H1 (cell line): ENCODE results near the gene GRK3. TPM values are rescaled to one million over a fixed set of nuclear protein-coding genes. Genes with fewer than 3 reads are reported as not detected.

Experiments used
- CTCF ChIA-PET: fragments of 300-600 bp; sonication (Branson Sonifier 250); formaldehyde crosslinking; loops from one replicate; lab custom pipeline; 2021; ENCODE audit not compliant: partially characterized antibody; lab: Charles Lee
- POLR2A ChIA-PET: fragments of 300-600 bp; sonication (Branson Sonifier 250); formaldehyde crosslinking; loops from one replicate; lab custom pipeline; 2021; ENCODE audit warnings: inconsistent platforms; ENCODE audit not compliant: partially characterized antibody; lab: Charles Lee
- DNase-seq, 2 experiments: peaks; one replicate each; pipeline versions ENCODE4 v3.0.0 to v3.0.0-alpha.2; 2010 to 2022; ENCODE audit warnings: low spot score in 2 of 2, low read depth in 1 of 2, mixed read lengths in 1 of 2
- FAIRE-seq: peaks from 2 replicates; lab custom pipeline; 2011; peaks lifted over from hg19 to GRCh38; lab: Jason Lieb, UNC
- H2AFZ ChIP-seq: 2 replicates; pipeline ENCODE4 v1.8.1; 2012; ENCODE audit warnings: low read length, inconsistent platforms
- H2AK5ac ChIP-seq: 2 replicates; pipeline ENCODE4 v1.6.1; 2013; ENCODE audit warnings: low read depth, low read length
- H2BK120ac ChIP-seq: replicated peaks from 2 replicates; pipeline ENCODE3; 2013; ENCODE audit warnings: low read depth, low read length, inconsistent platforms
- H2BK12ac ChIP-seq: 2 replicates; pipeline ENCODE4 v1.6.1; 2013; ENCODE audit warnings: low read depth, low read length
- H2BK15ac ChIP-seq: 2 replicates; pipeline ENCODE4 v1.6.1; 2013; ENCODE audit warnings: low read length
- H2BK20ac ChIP-seq: 2 replicates; pipeline ENCODE4 v1.6.1; 2013; ENCODE audit warnings: low read length
- H2BK5ac ChIP-seq: 2 replicates; pipeline ENCODE4 v1.6.1; 2013; ENCODE audit warnings: low read depth, low read length
- H3K14ac ChIP-seq: 2 replicates; pipeline ENCODE4 v1.6.1; 2013; ENCODE audit warnings: inconsistent platforms; ENCODE audit not compliant: insufficient read length
- H3K18ac ChIP-seq: 2 replicates; pipeline ENCODE4 v1.6.1; 2013; ENCODE audit warnings: low read length; ENCODE audit errors: extremely low read depth
- H3K23ac ChIP-seq: 2 replicates; pipeline ENCODE4 v1.6.1; 2013; ENCODE audit warnings: inconsistent platforms; ENCODE audit not compliant: insufficient read length
- H3K23me2 ChIP-seq: 2 replicates; pipeline ENCODE4 v1.6.1; 2013; ENCODE audit warnings: low read depth, low read length
- H3K27ac ChIP-seq: 2 replicates; pipeline ENCODE4 v1.6.1; 2011; ENCODE audit warnings: low read depth, low read length, inconsistent platforms
- H3K27me3 ChIP-seq, 4 experiments: replicated peaks in 1 of 4; 1 replicate in 1 of 4; 2 replicates in 3 of 4; pipeline versions ENCODE4 v1.6.1 to v1.8.1; 2011 to 2013; ENCODE audit warnings: low read length in 3 of 4, mild to moderate bottlenecking in 3 of 4, inconsistent platforms in 2 of 4, mixed read lengths in 2 of 4, moderate library complexity in 1 of 4; ENCODE audit not compliant: control insufficient read depth in 3 of 4, insufficient read depth in 3 of 4; ENCODE audit errors: extremely low read depth in 1 of 4
- H3K36me3 ChIP-seq, 4 experiments: 2 replicates each; pipeline versions ENCODE4 v1.6.1 to v1.8.1; 2011 to 2013; ENCODE audit warnings: mild to moderate bottlenecking in 4 of 4, low read length in 3 of 4, moderate library complexity in 2 of 4, control low read depth in 1 of 4, inconsistent platforms in 1 of 4; ENCODE audit not compliant: insufficient read depth in 4 of 4, control insufficient read depth in 2 of 4
- H3K4ac ChIP-seq: replicated peaks from 2 replicates; pipeline ENCODE3; 2013; ENCODE audit warnings: low read length, low read depth, mixed read lengths, inconsistent platforms; ENCODE audit not compliant: insufficient read length
- H3K4me1 ChIP-seq, 4 experiments: replicated peaks in 1 of 4; 1 replicate in 1 of 4; 2 replicates in 3 of 4; pipeline versions ENCODE4 v1.6.1 to v1.8.1; 2011 to 2013; ENCODE audit warnings: low read length in 3 of 4, inconsistent platforms in 2 of 4, mixed read lengths in 1 of 4; ENCODE audit not compliant: insufficient read depth in 4 of 4, control insufficient read depth in 3 of 4
- H3K4me2 ChIP-seq, 2 experiments: 2 replicates each; pipeline versions ENCODE4 v1.6.1 to v1.8.1; 2011 to 2013; ENCODE audit warnings: low read depth in 2 of 2, low read length in 2 of 2, control low read depth in 1 of 2, inconsistent platforms in 1 of 2, mild to moderate bottlenecking in 1 of 2; ENCODE audit not compliant: insufficient read depth in 1 of 2
- H3K4me3 ChIP-seq, 4 experiments: fragments of 200-600, 300-600 bp in 1 of 4; sonication (generic), shearing (Covaris generic), sonication (Bioruptor Twin) in 1 of 4; 2 replicates each; pipeline versions ENCODE4 v1.5.1 to v1.8.1; 2011 to 2016; ENCODE audit warnings: low read length in 4 of 4, low read depth in 3 of 4, control low read depth in 2 of 4, inconsistent platforms in 2 of 4, mild to moderate bottlenecking in 2 of 4, mixed read lengths in 1 of 4, moderate library complexity in 1 of 4; ENCODE audit not compliant: insufficient read depth in 2 of 4; ENCODE audit errors: extremely low read depth in 1 of 4
- H3K56ac ChIP-seq: replicated peaks from 2 replicates; pipeline ENCODE3; 2013; ENCODE audit warnings: low read depth, mild to moderate bottlenecking, mixed read lengths, low read length, inconsistent platforms; ENCODE audit not compliant: insufficient read length
- H3K79me1 ChIP-seq: 2 replicates; pipeline ENCODE4 v1.6.1; 2013; ENCODE audit warnings: low read depth, low read length, control low read depth
- H3K79me2 ChIP-seq, 2 experiments: 2 replicates each; pipeline versions ENCODE4 v1.6.1 to v1.8.1; 2012 to 2013; ENCODE audit warnings: low read length in 2 of 2, mild to moderate bottlenecking in 2 of 2, inconsistent platforms in 1 of 2; ENCODE audit not compliant: insufficient read depth in 2 of 2, control insufficient read depth in 1 of 2
- H3K9ac ChIP-seq, 4 experiments: replicated peaks in 1 of 4; 1 replicate in 1 of 4; 2 replicates in 3 of 4; pipeline versions ENCODE4 v1.6.1 to v1.8.1; 2011 to 2013; ENCODE audit warnings: low read depth in 3 of 4, low read length in 3 of 4, control low read depth in 2 of 4, mild to moderate bottlenecking in 2 of 4, moderate library complexity in 2 of 4, inconsistent platforms in 1 of 4; ENCODE audit errors: extremely low read depth in 1 of 4
- H3K9me3 ChIP-seq, 2 experiments: 2 replicates each; pipeline versions ENCODE4 v1.6.1 to v1.8.1; 2012 to 2013; ENCODE audit warnings: mild to moderate bottlenecking in 2 of 2, moderate library complexity in 2 of 2, control low read depth in 1 of 2, inconsistent platforms in 1 of 2, low read depth in 1 of 2, low read length in 1 of 2, mixed read lengths in 1 of 2; ENCODE audit not compliant: insufficient read depth in 2 of 2
- H4K20me1 ChIP-seq, 2 experiments: replicated peaks in 1 of 2; 2 replicates each; pipeline versions ENCODE3 to v1.8.1; 2011 to 2013; ENCODE audit warnings: inconsistent platforms in 2 of 2, low read length in 2 of 2, mild to moderate bottlenecking in 1 of 2; ENCODE audit not compliant: insufficient read depth in 2 of 2, control insufficient read depth in 1 of 2
- H4K5ac ChIP-seq: 2 replicates; pipeline ENCODE4 v1.6.1; 2013; ENCODE audit warnings: low read length, low read depth, mixed read lengths, inconsistent platforms; ENCODE audit not compliant: insufficient read length
- H4K8ac ChIP-seq: 2 replicates; pipeline ENCODE4 v1.8.0; 2013; ENCODE audit warnings: mild to moderate bottlenecking, moderate library complexity, low read length, inconsistent platforms; ENCODE audit not compliant: insufficient read depth; ENCODE audit errors: extremely low read depth
- H4K91ac ChIP-seq: replicated peaks from 2 replicates; pipeline ENCODE3; 2013; ENCODE audit warnings: low read length, mixed read lengths, inconsistent platforms; ENCODE audit not compliant: insufficient read length
- CBX8 ChIP-seq: fragments of 300-800, 300-1000 bp; sonication (generic); IDR thresholded peaks from 2 replicates; pipeline ENCODE4 v1.7.1; 2016; ENCODE audit warnings: low read depth, low read length, borderline replicate concordance
- GTF2F1 ChIP-seq: IDR thresholded peaks from 2 replicates; pipeline ENCODE4 v1.6.1; 2012; ENCODE audit warnings: low read depth, low read length, improper control_type of control experiment, borderline replicate concordance
- POU5F1 ChIP-seq: IDR thresholded peaks from 2 replicates; pipeline ENCODE4 v1.6.1; 2011; ENCODE audit warnings: low read depth, mild to moderate bottlenecking, low read length, moderate library complexity
- RNF2 ChIP-seq: fragments of 200-900, 300-1000 bp; sonication (generic); IDR thresholded peaks from 2 replicates; pipeline ENCODE4 v1.7.1; 2016; ENCODE audit warnings: borderline replicate concordance, low read depth, mild to moderate bottlenecking, antibody characterized with exemption, low read length; ENCODE audit not compliant: poor library complexity, severe bottlenecking; ENCODE audit errors: missing control alignments
- SIX5 ChIP-seq: IDR thresholded peaks from 2 replicates; pipeline ENCODE4 v1.6.1; 2011; ENCODE audit warnings: mild to moderate bottlenecking, low read depth, low read length
- SRF ChIP-seq: IDR thresholded peaks from 2 replicates; pipeline ENCODE4 v1.6.1; 2011; ENCODE audit warnings: mild to moderate bottlenecking, low read depth, low read length, moderate library complexity
- TBP ChIP-seq: IDR thresholded peaks from 2 replicates; pipeline ENCODE4 v1.6.1; 2011; ENCODE audit warnings: low read depth, low read length, improper control_type of control experiment
- ZNF274 ChIP-seq: IDR thresholded peaks from 2 replicates; pipeline ENCODE4 v1.7.0; 2012; ENCODE audit warnings: low read length, borderline replicate concordance; ENCODE audit errors: extremely low read depth
- WGBS, 2 experiments: shearing (Covaris generic) in 1 of 2; methylation state at CpG; one replicate each; pipeline versions ENCODE4 v1.1.6 to v1.1.7; 2013 to 2015; ENCODE audit warnings: low lambda C conversion rate in 2 of 2, mixed read lengths in 2 of 2, inconsistent platforms in 1 of 2, low coverage in 1 of 2, missing lambda C conversion rate in 1 of 2; ENCODE audit not compliant: insufficient replicate concordance in 2 of 2, insufficient coverage in 1 of 2, insufficient read length in 1 of 2; ENCODE audit errors: extremely low coverage in 1 of 2, missing lambda C conversion rate in 1 of 2; 5-methylcytosine and 5-hydroxymethylcytosine counted together
- polyA plus RNA-seq, 7 experiments: library from polyadenylated mRNA; depleted of rRNA in 3 of 7; stranded (reverse) in 5 of 7; unstranded in 2 of 7; fragments of >200 nt in 5 of 7; fragments of 200-250 nt in 2 of 7; gene quantifications; 1 replicate in 5 of 7; 2 replicates in 1 of 7; 4 replicates in 1 of 7; pipeline versions ENCODE4 v1.2.1 to v1.2.3, GENCODE V29; 2011 to 2013; ENCODE audit warnings: missing spikeins in 2 of 7, mixed read lengths in 2 of 7
- total RNA-seq: library from RNA; stranded (reverse); fragmentation: NEBNext Ultra II Directional; extraction: Animal tissue kit (Norgen Biotek cat#: 25700); gene quantifications from 2 replicates; pipeline ENCODE4 v1.2.1, GENCODE V29; 2021
- TF ChIP-seq, protein P1 (sequence below), 3 experiments: IDR thresholded peaks; 1 replicate in 2 of 3; 2 replicates in 1 of 3; pipeline versions ENCODE4 v1.5.1 to v1.6.1; 2011; ENCODE audit warnings: low read length in 3 of 3, mild to moderate bottlenecking in 3 of 3, inconsistent platforms in 2 of 3, low read depth in 1 of 3, moderate library complexity in 1 of 3; ENCODE audit not compliant: insufficient read depth in 1 of 3; ENCODE audit errors: control extremely low read depth in 1 of 3

GRK3 gene
- total and polyA plus RNA-seq, 2 of the 8 experiments (the other 6 are each of a cell fraction or from before 2014, with no cell fraction given), result 7.5 to 35.3 TPM

DNA sequence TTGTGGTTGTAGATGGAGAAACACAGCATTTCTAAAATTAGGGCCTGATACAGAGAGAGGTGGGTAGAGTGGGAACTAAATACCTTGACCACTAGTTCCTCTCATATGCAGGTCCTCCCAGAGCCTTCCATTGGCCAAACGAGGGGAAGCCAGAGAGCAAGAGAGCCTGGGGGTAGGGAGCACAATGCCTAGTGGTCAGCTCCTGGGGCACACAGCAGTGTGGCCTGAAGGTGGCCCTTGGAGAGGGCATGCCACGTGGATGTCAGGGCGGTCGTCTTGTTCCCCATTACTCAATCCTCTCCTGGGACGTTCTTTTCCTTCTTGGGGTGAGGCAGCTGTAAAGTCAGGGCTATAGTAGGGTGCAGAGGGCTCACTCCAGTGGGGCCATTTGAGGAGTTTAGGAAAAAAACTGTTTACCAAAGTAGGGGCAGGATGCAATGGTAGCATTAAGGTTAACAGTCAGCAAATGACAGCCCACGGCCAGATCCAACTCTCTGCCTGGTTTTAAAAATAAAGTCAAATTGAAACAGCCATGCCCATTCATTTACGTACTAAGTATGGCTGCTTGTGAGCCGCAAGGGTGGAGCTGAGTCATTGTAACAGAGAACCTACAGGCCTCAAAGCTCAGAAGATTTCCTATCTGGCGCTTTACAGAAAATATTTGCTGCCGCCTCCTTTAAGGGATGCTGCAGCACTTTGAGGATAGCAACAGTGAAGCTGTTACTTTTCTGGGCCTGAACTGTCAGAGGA lies 185.1 kb downstream of the GRK3 start:
- H2BK20ac ChIP-seq, result no peak overlapping the region
- H2BK15ac ChIP-seq, result no peak overlapping the region
- no peak overlapping the region for H3K9ac ChIP-seq
- no peak overlapping the region for H3K56ac ChIP-seq
- H2AFZ ChIP-seq, result no peak overlapping the region
- no peak overlapping the region for H3K4ac ChIP-seq
- DNase-seq (no peak), FAIRE-seq (no peak)
- H4K5ac ChIP-seq, result no peak overlapping the region
- H3K14ac ChIP-seq, result no peak overlapping the region
- H3K79me1 ChIP-seq, result no peaks in the 10 kb centered on the region
- no peaks in the 10 kb centered on the region for H3K27me3 ChIP-seq
- H3K79me2 ChIP-seq, result no peaks in the 10 kb centered on the region
- no peak overlapping the region for H3K4me2 ChIP-seq
- no peak overlapping the region for H2BK120ac ChIP-seq
- POLR2A ChIA-PET, result no interaction called here
- no peak overlapping the region for H3K27ac ChIP-seq
- H3K18ac ChIP-seq, result no peak overlapping the region
- H2BK5ac ChIP-seq, result no peak overlapping the region
- H4K20me1 ChIP-seq, result no peaks in the 10 kb centered on the region
- H3K4me3 ChIP-seq, result no peak overlapping the region
- H2AK5ac ChIP-seq, result no peak overlapping the region
- WGBS, 2 experiments, result 76% methylated on average over 10 of the region's 10 CpGs; no CpG with 5 or more reads in 1 of the 2 experiments
- no peaks in the 10 kb centered on the region for H3K36me3 ChIP-seq
- CTCF ChIA-PET, result interaction anchor here (1.5 to 2.2 kb wide), 3 partner anchors 14 to 288 kb away, joined by 4 to 7 read pairs (median 7); no protein-coding TSS in a partner anchor
- H3K23me2 ChIP-seq, result no peaks in the 10 kb centered on the region
- no peak overlapping the region for H3K23ac ChIP-seq
- H3K9me3 ChIP-seq, result no peaks in the 10 kb centered on the region; a peak in 1 of 4 replicates
- H2BK12ac ChIP-seq, result no peak overlapping the region
- no peak overlapping the region; the same call in 1 of the 2 replicates for H4K8ac ChIP-seq
- H3K4me1 ChIP-seq, result no peaks in the 10 kb centered on the region
- H4K91ac ChIP-seq, result no peak overlapping the region
- TF ChIP-seq ZNF274, result no peak
- no peak for TF ChIP-seq CBX8
- no peak for TF ChIP-seq POU5F1
- no peak for TF ChIP-seq TBP
- no peak for TF ChIP-seq SRF
- TF ChIP-seq, protein P1, sequence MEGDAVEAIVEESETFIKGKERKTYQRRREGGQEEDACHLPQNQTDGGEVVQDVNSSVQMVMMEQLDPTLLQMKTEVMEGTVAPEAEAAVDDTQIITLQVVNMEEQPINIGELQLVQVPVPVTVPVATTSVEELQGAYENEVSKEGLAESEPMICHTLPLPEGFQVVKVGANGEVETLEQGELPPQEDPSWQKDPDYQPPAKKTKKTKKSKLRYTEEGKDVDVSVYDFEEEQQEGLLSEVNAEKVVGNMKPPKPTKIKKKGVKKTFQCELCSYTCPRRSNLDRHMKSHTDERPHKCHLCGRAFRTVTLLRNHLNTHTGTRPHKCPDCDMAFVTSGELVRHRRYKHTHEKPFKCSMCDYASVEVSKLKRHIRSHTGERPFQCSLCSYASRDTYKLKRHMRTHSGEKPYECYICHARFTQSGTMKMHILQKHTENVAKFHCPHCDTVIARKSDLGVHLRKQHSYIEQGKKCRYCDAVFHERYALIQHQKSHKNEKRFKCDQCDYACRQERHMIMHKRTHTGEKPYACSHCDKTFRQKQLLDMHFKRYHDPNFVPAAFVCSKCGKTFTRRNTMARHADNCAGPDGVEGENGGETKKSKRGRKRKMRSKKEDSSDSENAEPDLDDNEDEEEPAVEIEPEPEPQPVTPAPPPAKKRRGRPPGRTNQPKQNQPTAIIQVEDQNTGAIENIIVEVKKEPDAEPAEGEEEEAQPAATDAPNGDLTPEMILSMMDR (IDR thresholded peaks at IDR 0.05; ENCODE audit: control extremely low read depth in 1 of 3, insufficient read depth in 1 of 3, low read depth in 1 of 3, low read length in 3 of 3), result no peak
- no peak for TF ChIP-seq GTF2F1
- no peak for TF ChIP-seq RNF2
- TF ChIP-seq SIX5, result no peak
